ELF-1 (cell line): ENCODE measurements around the gene MACROD2.
A peak's percentile ranks its signal among the peaks of the same experiment; 100 is the strongest.
"Not testable (repeated sequence)": the region's sequence is repeated elsewhere in the genome, so short reads cannot be mapped to it uniquely, and the experiment has no call there.

Experiments used
- DNase-seq: peaks from one replicate; pipeline ENCODE4 v3.0.0-alpha.2; 2016; ENCODE audit warnings: low read depth, low spot score

The MACROD2 gene

DNA sequence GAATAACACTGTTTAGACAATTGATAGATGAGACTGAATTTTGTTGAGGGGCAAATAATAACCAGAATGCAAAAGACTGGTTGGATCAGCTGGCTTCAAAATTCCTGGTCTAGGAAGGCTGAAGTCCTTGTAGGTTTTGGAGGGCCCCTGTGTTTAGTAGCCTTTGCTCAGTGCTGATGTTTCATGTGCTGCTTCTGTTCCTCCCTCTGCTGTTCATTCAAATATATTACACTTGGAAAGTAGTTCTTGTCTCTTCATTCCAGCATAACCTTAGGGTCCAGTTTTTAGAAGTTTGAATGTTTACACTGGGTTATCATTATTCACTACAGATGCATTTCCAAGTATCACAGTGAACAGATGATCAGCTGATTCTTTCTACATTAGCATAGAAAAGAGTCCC is 269.6 kb downstream of the MACROD2 start:
- peak; percentile 17 for DNase-seq

DNA sequence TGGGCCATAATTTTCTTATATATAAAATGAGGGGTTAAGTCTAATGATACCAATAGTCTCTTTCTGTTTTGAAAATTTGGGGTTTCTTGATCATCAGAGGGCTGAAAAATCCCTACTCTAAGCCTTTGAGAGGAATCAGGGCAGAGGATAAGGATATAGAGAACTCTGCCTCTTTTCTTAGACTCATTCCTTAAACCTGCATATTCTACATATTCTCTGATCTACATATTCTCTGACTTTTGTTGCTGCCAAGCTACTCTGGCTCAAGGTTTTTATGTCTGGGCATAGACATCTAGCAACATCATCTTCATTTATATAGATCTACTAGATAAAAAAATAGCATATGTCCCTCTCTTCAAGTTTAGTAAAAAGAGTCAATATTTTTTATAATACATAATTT is 270.9 kb downstream of the MACROD2 start:
- DNase-seq: no peak

GRCh38 chr20:14270751-14271150 is 275.4 kb downstream of the MACROD2 start:
- DNase-seq: not testable (repeated sequence)

- DNase-seq: no peak
Observed at GRCh38 chr20:14282140-14282539, 286.8 kb downstream of the MACROD2 start.

GRCh38 chr20:14284443-14284842 is 289.1 kb downstream of the MACROD2 start:
- DNase-seq: no peak

- no peak for DNase-seq
Observed at GRCh38 chr20:14288341-14289330, 293.3 kb downstream of the MACROD2 start.

DNA sequence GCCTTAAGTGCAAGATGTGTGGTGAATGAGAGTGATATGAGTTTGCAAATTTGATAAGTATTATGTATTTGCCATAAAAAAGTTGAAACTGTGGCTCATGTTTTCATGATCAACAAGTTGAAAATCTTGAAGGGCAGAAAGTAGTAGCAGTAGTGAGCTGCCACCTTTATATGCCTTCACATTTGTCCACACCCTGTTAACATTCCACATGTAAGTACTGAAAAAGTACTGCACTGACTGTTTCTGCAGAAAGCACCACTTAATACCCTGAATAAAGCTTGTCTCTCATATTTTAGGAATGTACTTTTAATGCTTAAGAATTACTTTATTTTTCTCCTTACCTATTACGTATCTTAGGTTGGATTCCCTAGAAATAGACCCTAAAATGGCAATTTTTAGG is 296.2 kb downstream of the MACROD2 start:
- DNase-seq: no peak

- no peak for DNase-seq
Observed at GRCh38 chr20:14295238-14295637, 299.9 kb downstream of the MACROD2 start.

DNA sequence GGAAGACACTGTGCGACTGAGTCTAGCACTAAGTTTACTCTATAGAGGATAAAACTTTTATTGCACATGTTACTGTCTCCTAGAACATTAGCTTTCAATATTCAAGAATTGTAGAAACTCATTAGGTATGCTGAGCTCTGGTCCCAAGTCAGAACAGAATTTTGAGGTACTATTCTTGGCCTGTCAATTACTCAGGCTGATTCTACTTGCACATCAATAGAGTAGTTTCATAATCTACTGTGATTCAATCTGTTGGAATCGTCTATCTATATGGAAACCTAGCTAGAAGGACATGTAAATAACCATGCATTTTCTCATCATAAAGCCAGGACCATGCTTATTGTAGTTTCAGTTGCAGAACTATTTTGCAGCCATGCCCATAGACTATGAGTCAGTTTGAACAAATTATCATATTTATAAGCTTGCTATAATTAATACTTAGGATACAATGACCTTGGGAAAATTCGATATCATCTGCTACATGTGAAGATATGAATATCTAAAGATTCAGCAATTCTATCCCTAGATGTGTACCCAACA is 300.5 kb downstream of the MACROD2 start:
- no peak for DNase-seq

- DNase-seq: no peak
Observed at GRCh38 chr20:14299831-14300230, 304.5 kb downstream of the MACROD2 start.

- no peak for DNase-seq
Observed at GRCh38 chr20:14303106-14303505, 307.8 kb downstream of the MACROD2 start.

DNA sequence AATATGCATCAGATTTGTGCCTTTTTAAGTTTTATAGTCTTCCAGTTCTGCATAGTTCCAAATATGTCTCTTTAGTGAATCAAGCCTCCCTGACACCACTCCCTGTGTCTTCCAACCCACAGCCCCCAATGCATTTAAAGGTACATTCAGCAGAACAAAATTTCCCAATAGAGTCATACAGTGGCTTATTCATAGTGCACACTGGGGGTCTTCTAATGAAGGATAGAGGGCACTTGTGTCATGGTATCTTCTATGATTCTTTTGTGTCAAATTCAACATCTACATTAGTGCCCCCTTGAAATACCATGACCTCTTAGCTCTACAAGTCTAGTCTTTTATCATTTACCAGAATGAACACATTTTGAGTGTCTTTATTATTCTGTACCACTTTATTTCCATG is 308.3 kb downstream of the MACROD2 start:
- no peak for DNase-seq

GRCh38 chr20:14304472-14304871 is 309.2 kb downstream of the MACROD2 start:
- DNase-seq: no peak

DNA sequence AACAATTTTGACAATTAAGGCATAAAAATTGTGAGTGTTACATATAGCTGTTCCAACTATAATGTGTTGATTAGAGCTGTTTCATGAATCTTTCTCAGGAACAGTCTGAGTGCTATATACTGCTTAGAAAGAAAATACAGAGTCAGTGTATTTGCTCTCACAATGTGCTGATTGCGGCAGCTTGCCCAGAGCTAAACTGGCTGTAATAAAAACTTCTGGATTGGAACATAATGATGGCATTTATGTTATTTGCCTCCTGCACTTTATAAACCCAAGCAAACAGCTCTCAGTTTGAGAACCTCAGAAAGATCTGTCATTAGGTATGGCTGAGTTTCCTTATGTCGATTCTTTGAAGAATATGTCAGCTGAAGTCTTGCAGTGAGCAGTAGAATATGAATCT is 312.6 kb downstream of the MACROD2 start:
- DNase-seq: no peak

DNA sequence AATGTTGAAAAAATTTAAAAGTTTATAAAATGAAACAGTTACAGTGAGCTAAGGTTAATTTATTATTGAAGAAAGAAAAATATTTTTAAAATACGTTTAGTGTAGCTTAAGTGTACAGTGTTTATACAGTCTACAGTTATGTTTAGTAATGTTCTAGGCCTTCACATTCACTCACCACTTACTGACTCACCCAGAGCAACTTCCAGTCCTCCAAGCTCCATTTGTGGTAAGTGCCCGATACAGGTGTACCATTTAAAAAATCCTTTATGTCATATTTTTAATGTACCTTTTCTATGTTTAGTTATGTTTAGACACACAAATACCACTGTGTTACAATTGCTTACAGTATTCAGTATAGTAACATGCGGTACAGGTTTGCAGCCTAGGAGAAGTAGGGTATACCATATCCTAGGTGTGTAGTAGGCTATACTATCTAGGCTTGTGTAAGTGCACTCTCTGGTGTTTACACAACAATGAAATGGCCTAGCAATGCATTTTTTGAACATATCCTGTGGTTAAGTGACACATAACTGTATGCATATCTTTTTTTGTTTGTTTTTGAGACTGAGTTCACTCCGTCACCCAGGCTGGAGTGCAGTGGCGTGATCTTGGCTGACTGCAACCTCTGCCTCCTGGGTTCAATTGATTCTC is 315.8 kb downstream of the MACROD2 start:
- DNase-seq: no peak

- no peak for DNase-seq
Observed at GRCh38 chr20:14312001-14312400, 316.7 kb downstream of the MACROD2 start.

GRCh38 chr20:14313341-14314020 is 318.2 kb downstream of the MACROD2 start:
- DNase-seq: no peak

- DNase-seq: no peak
Observed at GRCh38 chr20:14319704-14320103, 324.4 kb downstream of the MACROD2 start.

GRCh38 chr20:14331646-14332045 is 336.3 kb downstream of the MACROD2 start:
- DNase-seq: no peak

GRCh38 chr20:14332866-14333265 is 337.6 kb downstream of the MACROD2 start:
- no peak for DNase-seq

GRCh38 chr20:14333721-14334120 is 338.4 kb downstream of the MACROD2 start:
- DNase-seq: no peak
